A549 (cell line): Measurements from ENCODE around the gene FADS6. TPM values are rescaled to one million over a fixed set of nuclear protein-coding genes. Genes with fewer than 3 reads are reported as not detected.

Source experiments
- ATAC-seq, 2 experiments: fragments of 200-7000 bp in 1 of 2; fragments of >200 bp in 1 of 2; cut with Nextera tagmentation in 1 of 2; cut with Tn5 transposase in 1 of 2; 3 replicates each; pipeline versions ENCODE4 v1.8.0 to v1.9.1; 2018 to 2020; ENCODE audit warnings: mild to moderate bottlenecking in 1 of 2, moderate library complexity in 1 of 2
- CTCF ChIA-PET: fragments of 300-600 bp; sonication (Branson Sonifier 250); formaldehyde crosslinking; extraction: SDS; loops from one replicate; lab custom pipeline; 2021; ENCODE audit warnings: antibody characterized with exemption, inconsistent platforms; lab: Yijun Ruan, JAX
- POLR2A ChIA-PET: fragments of 350-600 bp; formaldehyde crosslinking; extraction: SDS; loops from one replicate; lab custom pipeline; 2021; ENCODE audit warnings: antibody characterized with exemption, inconsistent platforms; lab: Yijun Ruan, JAX
- DNase-seq, 2 experiments: peaks; one replicate each; pipeline versions ENCODE4 v3.0.0 to v3.0.0-alpha.2; 2011 to 2016; ENCODE audit warnings: low read depth in 1 of 2, low spot score in 1 of 2
- FAIRE-seq: peaks from 2 replicates; lab custom pipeline; 2011; peaks lifted over from hg19 to GRCh38; lab: Jason Lieb, UNC
- H3K27ac ChIP-seq, 2 experiments: fragments of >200 bp; sonication (Bioruptor Twin); formaldehyde crosslinking; 3 replicates each; pipeline ENCODE4 v1.5.1; 2016 to 2017
- H3K4me1 ChIP-seq: fragments of >200 bp; sonication (Bioruptor Twin); formaldehyde crosslinking; 3 replicates; pipeline ENCODE4 v1.6.1; 2016
- H3K4me2 ChIP-seq: fragments of >200 bp; sonication (Bioruptor Twin); formaldehyde crosslinking; 3 replicates; pipeline ENCODE4 v1.6.1; 2016
- H3K4me3 ChIP-seq: fragments of >200 bp; sonication (Bioruptor Twin); formaldehyde crosslinking; 3 replicates; pipeline ENCODE4 v1.5.1; 2016
- H3K9me3 ChIP-seq: fragments of >200 bp; sonication (Bioruptor Twin); formaldehyde crosslinking; 3 replicates; pipeline ENCODE4 v1.6.1; 2016
- BHLHE40 ChIP-seq: IDR thresholded peaks from 2 replicates; pipeline ENCODE4 v1.6.1; 2012; ENCODE audit warnings: low read depth, low read length, inconsistent platforms
- EHF ChIP-seq: fragments of 250-450 bp; sonication (Bioruptor Pico); IDR thresholded peaks from 2 replicates; pipeline ENCODE4 v1.5.0; 2020; ENCODE audit warnings: mild to moderate bottlenecking
- HOXB13 ChIP-seq: fragments of 250-450 bp; sonication (Bioruptor Pico); IDR thresholded peaks from 2 replicates; pipeline ENCODE4 v1.5.0; 2020; ENCODE audit warnings: low read depth, mild to moderate bottlenecking, moderate library complexity
- HOXB5 ChIP-seq: fragments of 250-450 bp; sonication (Bioruptor Pico); IDR thresholded peaks from 2 replicates; pipeline ENCODE4 v1.5.0; 2020; ENCODE audit warnings: mild to moderate bottlenecking, moderate library complexity
- JUNB ChIP-seq: fragments of >200 bp; sonication (Bioruptor Twin); formaldehyde crosslinking; IDR thresholded peaks from 2 replicates; pipeline ENCODE4 v1.6.1; 2016
- MAFK ChIP-seq: fragments of 450-650 bp; IDR thresholded peaks from 2 replicates; pipeline ENCODE4 v1.6.1; 2014; ENCODE audit not compliant: partially characterized antibody
- NPAS2 ChIP-seq: fragments of 250-450 bp; sonication (Bioruptor Pico); IDR thresholded peaks from 2 replicates; pipeline ENCODE4 v1.8.0; 2022; ENCODE audit warnings: mild to moderate bottlenecking, moderate library complexity, borderline replicate concordance
- RARB ChIP-seq: fragments of 250-450 bp; sonication (Bioruptor Pico); IDR thresholded peaks from 2 replicates; pipeline ENCODE4 v1.8.0; 2021; ENCODE audit warnings: mild to moderate bottlenecking, moderate library complexity
- RFX5 ChIP-seq: fragments of 450-650 bp; IDR thresholded peaks from 2 replicates; pipeline ENCODE4 v1.7.1; 2014; ENCODE audit warnings: antibody characterized with exemption, mild to moderate bottlenecking, moderate library complexity
- SREBF2 ChIP-seq: fragments of 450-650 bp; IDR thresholded peaks from 2 replicates; pipeline ENCODE4 v1.6.1; 2014; ENCODE audit warnings: mild to moderate bottlenecking, moderate library complexity
- ZFP36 ChIP-seq: fragments of 450-650 bp; IDR thresholded peaks from 2 replicates; pipeline ENCODE4 v1.6.1; 2014; ENCODE audit warnings: borderline replicate concordance; ENCODE audit not compliant: partially characterized antibody
- ZNF302 ChIP-seq: fragments of 250-450 bp; sonication (Bioruptor Pico); IDR thresholded peaks from 2 replicates; pipeline ENCODE4 v1.9.0; 2021; ENCODE audit warnings: inconsistent platforms, mild to moderate bottlenecking, moderate library complexity
- ZSCAN20 ChIP-seq: fragments of 250-450 bp; sonication (Bioruptor Pico); IDR thresholded peaks from 2 replicates; pipeline ENCODE4 v1.8.0; 2022; ENCODE audit warnings: mild to moderate bottlenecking, moderate library complexity
- WGBS: methylation state at CpG from one replicate; pipeline ENCODE4 v1.1.6; 2017; ENCODE audit errors: missing lambda C conversion rate; 5-methylcytosine and 5-hydroxymethylcytosine counted together
- polyA plus RNA-seq, 4 experiments: library from polyadenylated mRNA; depleted of rRNA in 3 of 4; stranded (reverse); fragments of >200 nt; fragmentation: RNase III in 1 of 4; extraction: RNeasy Plus Mini Kit Qiagen cat#74134 plus additional on column Dnase treatment in 1 of 4; gene quantifications; 2 replicates in 3 of 4; 3 replicates in 1 of 4; pipeline ENCODE4 v1.2.3, GENCODE V29; 2011 to 2017
- TF ChIP-seq, protein P1 (sequence below): fragments of >200 bp; sonication (Bioruptor Twin); formaldehyde crosslinking; IDR thresholded peaks from 3 replicates; pipeline ENCODE4 v1.5.1; 2016

Gene FADS6
- polyA plus RNA-seq, 2 of the 4 experiments (the other 2 are of a cell fraction) = 0.04 TPM; not detected in 1

DNA sequence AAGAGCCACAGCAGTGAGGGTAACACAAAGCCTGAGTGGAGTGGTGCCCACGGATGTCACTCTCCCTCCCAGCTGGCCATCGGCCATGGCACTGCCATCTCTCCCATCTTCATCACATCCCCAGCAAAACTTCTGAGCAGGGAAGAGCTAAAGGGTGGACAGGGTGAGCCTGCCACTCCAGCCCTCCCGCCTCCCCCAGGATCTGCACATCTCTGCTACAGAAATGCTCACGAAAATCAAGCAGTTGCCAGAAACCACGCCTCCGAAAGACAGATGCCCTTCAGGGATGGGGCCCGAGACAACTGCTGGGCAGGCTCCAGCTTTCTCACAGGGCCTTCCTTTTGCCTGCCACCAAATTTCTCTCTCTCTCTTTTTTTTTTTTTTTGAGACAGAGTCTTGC lies 37.3 kb downstream of the FADS6 start:
- Histone ChIP-seq H3K4me2 (no peak overlapping the region), H3K9me3 (no peaks in the 10 kb centered on the region), H3K27ac (no peak overlapping the region), H3K4me3 (no peak overlapping the region), H3K4me1 (peaks cover 22% of the 10 kb centered on the region)
- ChIA-PET CTCF (interaction anchor here (0.8 to 42.4 kb wide), 8 partner anchors 4 to 199 kb away, joined by 4 to 1302 read pairs (median 6); partner anchors contain the start of genes FDXR, GRIN2C, NAT9 and OTOP2), POLR2A (interaction anchor here (0.7 to 3.9 kb wide), 2 partner anchors 13 to 17 kb away, joined by 3 to 15 read pairs; partner anchors contain the start of gene FDXR)
- no peak for TF ChIP-seq HOXB13 (CRISPR knock-in tag)
- no peak for TF ChIP-seq HOXB5 (CRISPR knock-in tag)
- no peak for TF ChIP-seq ZNF302 (CRISPR knock-in tag)
- TF ChIP-seq, protein P1, sequence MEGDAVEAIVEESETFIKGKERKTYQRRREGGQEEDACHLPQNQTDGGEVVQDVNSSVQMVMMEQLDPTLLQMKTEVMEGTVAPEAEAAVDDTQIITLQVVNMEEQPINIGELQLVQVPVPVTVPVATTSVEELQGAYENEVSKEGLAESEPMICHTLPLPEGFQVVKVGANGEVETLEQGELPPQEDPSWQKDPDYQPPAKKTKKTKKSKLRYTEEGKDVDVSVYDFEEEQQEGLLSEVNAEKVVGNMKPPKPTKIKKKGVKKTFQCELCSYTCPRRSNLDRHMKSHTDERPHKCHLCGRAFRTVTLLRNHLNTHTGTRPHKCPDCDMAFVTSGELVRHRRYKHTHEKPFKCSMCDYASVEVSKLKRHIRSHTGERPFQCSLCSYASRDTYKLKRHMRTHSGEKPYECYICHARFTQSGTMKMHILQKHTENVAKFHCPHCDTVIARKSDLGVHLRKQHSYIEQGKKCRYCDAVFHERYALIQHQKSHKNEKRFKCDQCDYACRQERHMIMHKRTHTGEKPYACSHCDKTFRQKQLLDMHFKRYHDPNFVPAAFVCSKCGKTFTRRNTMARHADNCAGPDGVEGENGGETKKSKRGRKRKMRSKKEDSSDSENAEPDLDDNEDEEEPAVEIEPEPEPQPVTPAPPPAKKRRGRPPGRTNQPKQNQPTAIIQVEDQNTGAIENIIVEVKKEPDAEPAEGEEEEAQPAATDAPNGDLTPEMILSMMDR = no peak
- no peak for TF ChIP-seq BHLHE40
- TF ChIP-seq EHF (CRISPR knock-in tag) = no peak
- no peak for TF ChIP-seq RARB
- no peak for TF ChIP-seq JUNB
- ATAC-seq (no peak), DNase-seq (no peak), FAIRE-seq (no peak)
- WGBS = 64% methylated on average over 7 of the region's 7 CpGs

DNA sequence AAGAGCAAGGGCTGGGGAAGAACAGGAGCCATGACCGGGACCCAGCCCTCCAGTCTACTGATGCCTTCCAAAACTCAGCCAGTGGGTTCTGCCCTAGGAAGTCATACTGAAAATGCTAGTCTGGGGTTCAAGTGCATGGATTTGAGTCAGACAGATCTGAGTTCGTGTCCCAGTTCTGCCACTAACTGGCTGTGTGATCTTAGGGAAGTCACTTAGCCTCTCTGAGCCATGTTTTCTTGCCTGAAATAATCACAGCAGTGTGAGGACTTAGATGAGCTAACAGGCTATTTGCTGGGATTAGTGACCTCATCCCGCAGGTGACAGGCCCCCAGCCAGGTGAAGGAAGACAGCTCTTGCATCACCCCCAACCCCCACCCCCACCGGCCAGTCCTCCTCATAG lies 38.1 kb downstream of the FADS6 start:
- WGBS = 39% methylated on average over 3 of the region's 4 CpGs
- FAIRE-seq = no peak
- CTCF ChIA-PET = interaction anchor here (0.9 to 42.4 kb wide), 5 partner anchors 3 to 198 kb away, joined by 5 to 1302 read pairs (median 851); partner anchors contain the start of genes FDXR, GRIN2C and NAT9
- peaks cover 14% of the 10 kb centered on the region for H3K4me1 ChIP-seq
- no peak overlapping the region for H3K27ac ChIP-seq
- no peak overlapping the region for H3K4me3 ChIP-seq
- H3K9me3 ChIP-seq = no peaks in the 10 kb centered on the region
- TF ChIP-seq SREBF2 (no peak), ZFP36 (peak; percentile 56), JUNB (no peak)
- TF ChIP-seq, all 56 proteins: peak for 1
- no peak for DNase-seq
- POLR2A ChIA-PET = interaction anchor here (3.9 kb wide), 1 partner anchor 18 kb away, joined by 15 read pairs; the partner anchor contains the start of gene FDXR
- H3K4me2 ChIP-seq = no peak overlapping the region
- ATAC-seq = no peak

DNA sequence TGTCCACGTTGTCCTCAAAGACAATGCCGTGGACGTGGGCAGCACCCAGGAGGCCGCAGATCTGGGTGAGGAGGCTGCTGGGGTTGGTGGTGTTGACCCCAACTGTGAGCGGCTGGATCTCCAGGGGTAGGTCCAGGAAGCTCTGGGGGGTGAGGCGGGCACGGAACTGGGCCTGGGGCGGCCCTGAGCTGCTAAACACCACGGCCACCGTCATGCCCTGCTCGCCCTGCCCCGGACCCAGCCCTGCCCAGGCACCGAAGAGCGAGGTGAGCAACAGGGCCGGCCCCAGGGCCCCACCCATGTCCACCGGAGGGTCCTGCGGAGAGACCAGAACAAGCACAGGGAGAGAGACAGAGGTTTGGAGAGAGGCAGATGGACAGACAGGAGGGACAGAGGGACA lies 38.6 kb downstream of the FADS6 start:
- Histone ChIP-seq H3K9me3 (no peaks in the 10 kb centered on the region), H3K27ac (no peak overlapping the region)
- POLR2A ChIA-PET = interaction anchor here (1.4 kb wide), 1 partner anchor 18 kb away, joined by 5 read pairs; no protein-coding TSS in a partner anchor
- FAIRE-seq = no peak
- no peak for DNase-seq
- CTCF ChIA-PET = interaction anchor here (0.7 to 42.4 kb wide), 5 partner anchors 3 to 197 kb away, joined by 3 to 1302 read pairs (median 851); partner anchors contain the start of genes FDXR, GRIN2C and NAT9
- TF ChIP-seq RFX5 = no peak
- TF ChIP-seq, protein P1 = no peak
- no peak for TF ChIP-seq ZSCAN20 (CRISPR knock-in tag)
- TF ChIP-seq NPAS2 (CRISPR knock-in tag) = no peak
- TF ChIP-seq, all 56 proteins: peak for 0
- no peak overlapping the region for H3K4me3 ChIP-seq
- peaks cover 8% of the 10 kb centered on the region; the same call in 2 of the 3 replicates for H3K4me1 ChIP-seq
- 59% methylated on average over 17 of the region's 17 CpGs for WGBS
- ATAC-seq = no peak
- H3K4me2 ChIP-seq = no peak overlapping the region

- ATAC-seq (no peak), DNase-seq (no peak), FAIRE-seq (no peak)
- H3K27ac ChIP-seq = no peak overlapping the region
- no peaks in the 10 kb centered on the region for H3K9me3 ChIP-seq
- peaks cover 8% of the 10 kb centered on the region; the same call in 1 of the 3 replicates for H3K4me1 ChIP-seq
- H3K4me2 ChIP-seq = no peak overlapping the region
- TF ChIP-seq MAFK = no peak
- H3K4me3 ChIP-seq = no peak overlapping the region
- 58% methylated on average over 8 of the region's 8 CpGs for WGBS
- ChIA-PET POLR2A (interaction anchor here (1.4 kb wide), 1 partner anchor 20 kb away, joined by 5 read pairs; no protein-coding TSS in a partner anchor), CTCF (interaction anchor here (32.7 to 42.4 kb wide), 3 partner anchors 1 to 65 kb away, joined by 851 to 1302 read pairs (median 851); partner anchors contain the start of genes FDXR, GRIN2C and NAT9)
These were observed 39.8 kb downstream of the FADS6 start for GRCh38 chr17:74853669-74854068.
